Adrenal gland (tissue), 12 donors: ENCODE data around the gene DSE. TPM values are rescaled to one million over a fixed set of nuclear protein-coding genes. Genes with fewer than 3 reads are reported as not detected.

Experiments
- polyA plus RNA-seq, 3 donors: library from polyadenylated mRNA; stranded (reverse); fragments of 200-250 nt in 2 of 3; fragments of 350-450 nt in 1 of 3; fragmentation: Illumina TruSeq in 1 of 3; extraction: RNeasy Lipid Tissue Mini Kit (QIAGEN cat#74804) in 1 of 3; gene quantifications; one replicate each; pipeline ENCODE4 v1.2.3, GENCODE V29; 2013 to 2014
- total RNA-seq, 9 donors: library from RNA; depleted of rRNA in 4 of 9; stranded (reverse); fragments of >200 nt in 4 of 9; fragments of 120-200 nt in 1 of 9; fragmentation: NEBNext Ultra II Directional in 1 of 9; extraction: Animal tissue kit (Norgen Biotek cat#: 25700) in 1 of 9; gene quantifications; one replicate each; pipeline versions ENCODE4 v1.1.0 to v1.2.4, GENCODE V29; 2013 to 2023
- donor health status: healthy with polysubstance abuse.
- donor health status: Bipolar disorder and iron deficiency.
- donor health status: DM: yes; HTN: yes; CAD: no.
- donor health status: DM: no; HTN: no; CAD: no.
- donor health status: DM: no; HTN: no; CAD: no.
- donor health status: DM: yes; HTN: yes; CAD: no.

DSE gene
- total and polyA plus RNA-seq, 12 donors: 7.7 to 67.4 (median 35.0) TPM

Other genes starting within 250 kb of the DSE start
- gene COL10A1, start 244.8 kb upstream of the DSE start, total RNA-seq: under 1 TPM in 2 of 9 donors, not detected in 7; under 0.01 to 0.12 TPM
- under 1 TPM in 1 of 3 donors, not detected in 2; 0.07 TPM for gene COL10A1, start 244.8 kb upstream of the DSE start, polyA plus RNA-seq
- 10 to 100 TPM; 16.2 to 45.7 (median 32.6) TPM for gene TSPYL4, start 116.9 kb upstream of the DSE start, total RNA-seq
- gene TSPYL4, start 116.9 kb upstream of the DSE start, polyA plus RNA-seq: 10 to 100 TPM; 14.6 to 58.4 (median 16.0) TPM
- 100 to 1,000 TPM in 8 of 9 donors, 10 to 100 TPM in 1; 99.9 to 271 (median 204) TPM for gene TSPYL1, start 91.0 kb upstream of the DSE start, total RNA-seq
- gene TSPYL1, start 91.0 kb upstream of the DSE start, polyA plus RNA-seq: 100 to 1,000 TPM in 1 of 3 donors, 10 to 100 TPM in 2; 24.8 to 111 (median 42.6) TPM
- 10 to 100 TPM in 1 of 9 donors, 1 to 10 TPM in 8; 1.1 to 55.3 (median 6.1) TPM for gene CALHM6, start 90.4 kb downstream of the DSE start, total RNA-seq
- gene CALHM6, start 90.4 kb downstream of the DSE start, polyA plus RNA-seq: 10 to 100 TPM in 1 of 3 donors, 1 to 10 TPM in 2; 5.1 to 12.7 (median 10.0) TPM
- 1 to 10 TPM in 5 of 9 donors, under 1 TPM in 4; 0.65 to 2.2 (median 1.3) TPM for gene CALHM5, start 140.7 kb downstream of the DSE start, total RNA-seq
- gene CALHM5, start 140.7 kb downstream of the DSE start, polyA plus RNA-seq: 1 to 10 TPM in 1 of 3 donors, under 1 TPM in 2; 0.32 to 1.0 (median 0.44) TPM
- gene TRAPPC3L, start 174.7 kb downstream of the DSE start, total RNA-seq: under 1 TPM in 6 of 9 donors, not detected in 3; 0.16 to 0.57 (median 0.27) TPM
- gene TRAPPC3L, start 174.7 kb downstream of the DSE start, polyA plus RNA-seq: under 1 TPM in 2 of 3 donors, not detected in 1; 0.10 to 0.31 TPM
- under 1 TPM in 1 of 9 donors, not detected in 8; 0.28 TPM for gene CALHM4, start 182.8 kb downstream of the DSE start, total RNA-seq
- not detected for gene CALHM4, start 182.8 kb downstream of the DSE start, polyA plus RNA-seq
- 10 to 100 TPM; 25.9 to 83.6 (median 48.9) TPM for gene RWDD1, start 200.6 kb downstream of the DSE start, total RNA-seq
- 100 to 1,000 TPM in 1 of 3 donors, 10 to 100 TPM in 2; 49.6 to 136 (median 67.7) TPM for gene RWDD1, start 200.6 kb downstream of the DSE start, polyA plus RNA-seq
- 1 to 10 TPM in 1 of 9 donors, under 1 TPM in 6, not detected in 2; 0.14 to 1.5 (median 0.42) TPM for gene RSPH4A, start 245.5 kb downstream of the DSE start, total RNA-seq
- gene RSPH4A, start 245.5 kb downstream of the DSE start, polyA plus RNA-seq: under 1 TPM; 0.64 to 0.84 (median 0.74) TPM